ENCODE data around the gene SMYD2. TPM values are rescaled to one million over a fixed set of nuclear protein-coding genes. Genes with fewer than 3 reads are reported as not detected.
A peak's percentile ranks its signal among the peaks of the same experiment; 100 is the strongest.

The SMYD2 gene
- total and polyA plus RNA-seq, 2 experiments from 2014 or later, result 3.6 to 5.9 TPM

DNA sequence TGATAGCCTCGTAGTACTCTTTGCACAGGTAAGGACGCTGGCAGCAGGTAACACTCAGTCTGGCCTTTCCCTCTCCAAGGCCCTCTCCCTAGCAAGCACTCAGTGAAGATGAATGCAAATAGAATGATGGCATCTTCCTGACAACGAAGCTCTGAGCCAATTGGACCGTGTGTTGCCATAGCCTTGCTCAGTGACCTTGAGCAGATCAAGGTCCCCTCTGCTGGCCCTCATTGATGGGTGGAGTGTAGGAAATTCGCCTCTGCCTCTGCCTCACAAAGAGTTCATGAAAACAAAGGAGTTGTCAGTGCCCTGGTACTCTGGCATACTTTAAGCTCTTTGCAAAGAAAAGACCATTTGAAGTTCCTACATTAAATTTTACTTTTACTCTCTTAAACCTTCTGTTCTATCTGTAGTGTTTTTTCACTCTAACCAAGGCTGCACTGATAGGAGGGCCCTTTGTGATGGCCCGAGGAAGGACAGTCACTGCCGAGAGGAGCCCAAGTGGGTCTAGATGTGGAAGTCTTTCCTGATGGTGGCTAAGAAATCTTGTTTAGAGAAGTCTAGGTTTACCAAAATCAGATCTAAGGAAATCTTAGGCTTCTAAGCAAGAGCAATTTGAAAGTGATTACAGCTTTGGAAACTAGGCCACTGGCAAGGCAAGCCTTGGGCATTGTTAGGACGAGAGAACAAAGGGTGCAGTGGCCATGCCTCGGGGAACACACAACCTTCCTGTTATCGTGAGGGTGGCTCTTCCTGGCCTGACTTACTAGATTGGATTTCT is 38.2 kb downstream of the SMYD2 start:
- Histone ChIP-seq H2AFZ (no peak overlapping the region), H3K79me2 (replicated peaks; ENCODE audit: insufficient read depth) (no peaks in the 10 kb centered on the region), H3K9me2 (ENCODE audit: insufficient read depth) (no peaks in the 10 kb centered on the region), H3K27me3 (ENCODE audit: insufficient read depth) (peaks cover 45% of the 10 kb centered on the region), H3K27ac (ENCODE audit: low read depth) (no peak overlapping the region), H3K4me3 (no peak overlapping the region), H3K4me2 (no peak overlapping the region), H3F3A (replicated peaks; ENCODE audit: low read depth) (no peaks in the 10 kb centered on the region), H3K36me3 (ENCODE audit: insufficient read depth) (no peaks in the 10 kb centered on the region), H3K4me1 (ENCODE audit: insufficient read depth) (peaks cover 25% of the 10 kb centered on the region), H4K20me1 (replicated peaks; ENCODE audit: insufficient read depth) (no peaks in the 10 kb centered on the region)
- ATAC-seq (no peak), DNase-seq (ENCODE audit: low spot score) (peak; percentile 42)
- Mint-ChIP-seq H3K4me1 (peaks cover 44% of the 10 kb centered on the region), H3K9me3 (no peaks in the 10 kb centered on the region), H3K4me3 (peak overlapping the region; percentile 56; the same call in 1 of the 3 replicates), H3K36me3 (ENCODE audit: low read depth) (peaks cover 3% of the 10 kb centered on the region; the same call in 1 of the 3 replicates), H3K27ac (no peak overlapping the region), H3K27me3 (ENCODE audit: insufficient read depth, low read depth, poor library complexity) (peaks cover 54% of the 10 kb centered on the region)
- TF ChIP-seq CREB1 (CRISPR knock-in tag; IDR thresholded peaks at IDR 0.05; ENCODE audit: low read depth), result no peak
- TF ChIP-seq, protein P1, sequence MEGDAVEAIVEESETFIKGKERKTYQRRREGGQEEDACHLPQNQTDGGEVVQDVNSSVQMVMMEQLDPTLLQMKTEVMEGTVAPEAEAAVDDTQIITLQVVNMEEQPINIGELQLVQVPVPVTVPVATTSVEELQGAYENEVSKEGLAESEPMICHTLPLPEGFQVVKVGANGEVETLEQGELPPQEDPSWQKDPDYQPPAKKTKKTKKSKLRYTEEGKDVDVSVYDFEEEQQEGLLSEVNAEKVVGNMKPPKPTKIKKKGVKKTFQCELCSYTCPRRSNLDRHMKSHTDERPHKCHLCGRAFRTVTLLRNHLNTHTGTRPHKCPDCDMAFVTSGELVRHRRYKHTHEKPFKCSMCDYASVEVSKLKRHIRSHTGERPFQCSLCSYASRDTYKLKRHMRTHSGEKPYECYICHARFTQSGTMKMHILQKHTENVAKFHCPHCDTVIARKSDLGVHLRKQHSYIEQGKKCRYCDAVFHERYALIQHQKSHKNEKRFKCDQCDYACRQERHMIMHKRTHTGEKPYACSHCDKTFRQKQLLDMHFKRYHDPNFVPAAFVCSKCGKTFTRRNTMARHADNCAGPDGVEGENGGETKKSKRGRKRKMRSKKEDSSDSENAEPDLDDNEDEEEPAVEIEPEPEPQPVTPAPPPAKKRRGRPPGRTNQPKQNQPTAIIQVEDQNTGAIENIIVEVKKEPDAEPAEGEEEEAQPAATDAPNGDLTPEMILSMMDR (conservative IDR thresholded peaks at IDR 0.05; ENCODE audit: low read depth in 2 of 2), result 0 out of 4 replicates have a peak, but pooled peaks of 1 of the 2 experiments have one; percentile 1

DNA sequence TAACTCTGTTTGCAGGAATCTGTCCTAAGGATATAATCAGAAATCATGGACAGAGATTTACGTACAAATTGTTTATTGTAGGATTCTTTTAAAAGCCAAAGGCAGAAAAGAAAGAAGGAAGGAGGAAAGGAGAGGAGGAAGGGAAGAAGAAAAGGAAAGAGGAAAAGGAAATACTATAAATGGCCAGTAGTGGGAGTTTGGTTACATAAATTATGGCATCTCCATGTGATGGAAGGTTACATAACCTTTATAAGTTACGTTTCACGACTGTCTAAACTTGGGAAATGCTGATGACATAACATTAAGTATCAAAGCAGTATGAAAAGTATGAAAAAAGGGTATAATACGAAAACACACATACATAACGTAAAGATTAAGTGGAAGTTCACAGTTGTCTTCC is 39.0 kb downstream of the SMYD2 start:
- Histone ChIP-seq H4K20me1 (replicated peaks; ENCODE audit: insufficient read depth) (no peaks in the 10 kb centered on the region), H3K4me3 (no peak overlapping the region), H3K27ac (ENCODE audit: low read depth) (no peak overlapping the region), H3K4me2 (no peak overlapping the region), H3K36me3 (ENCODE audit: insufficient read depth) (no peaks in the 10 kb centered on the region), H3K27me3 (ENCODE audit: insufficient read depth) (peaks cover 37% of the 10 kb centered on the region), H3F3A (replicated peaks; ENCODE audit: low read depth) (no peaks in the 10 kb centered on the region), H3K4me1 (ENCODE audit: insufficient read depth) (peaks cover 25% of the 10 kb centered on the region), H3K79me2 (replicated peaks; ENCODE audit: insufficient read depth) (no peaks in the 10 kb centered on the region), H2AFZ (no peak overlapping the region), H3K9me2 (ENCODE audit: insufficient read depth) (no peaks in the 10 kb centered on the region)
- TF ChIP-seq POLR2AphosphoS5 (IDR thresholded peaks at IDR 0.05; ENCODE audit: low read depth), result no peak
- TF ChIP-seq, protein P2, sequence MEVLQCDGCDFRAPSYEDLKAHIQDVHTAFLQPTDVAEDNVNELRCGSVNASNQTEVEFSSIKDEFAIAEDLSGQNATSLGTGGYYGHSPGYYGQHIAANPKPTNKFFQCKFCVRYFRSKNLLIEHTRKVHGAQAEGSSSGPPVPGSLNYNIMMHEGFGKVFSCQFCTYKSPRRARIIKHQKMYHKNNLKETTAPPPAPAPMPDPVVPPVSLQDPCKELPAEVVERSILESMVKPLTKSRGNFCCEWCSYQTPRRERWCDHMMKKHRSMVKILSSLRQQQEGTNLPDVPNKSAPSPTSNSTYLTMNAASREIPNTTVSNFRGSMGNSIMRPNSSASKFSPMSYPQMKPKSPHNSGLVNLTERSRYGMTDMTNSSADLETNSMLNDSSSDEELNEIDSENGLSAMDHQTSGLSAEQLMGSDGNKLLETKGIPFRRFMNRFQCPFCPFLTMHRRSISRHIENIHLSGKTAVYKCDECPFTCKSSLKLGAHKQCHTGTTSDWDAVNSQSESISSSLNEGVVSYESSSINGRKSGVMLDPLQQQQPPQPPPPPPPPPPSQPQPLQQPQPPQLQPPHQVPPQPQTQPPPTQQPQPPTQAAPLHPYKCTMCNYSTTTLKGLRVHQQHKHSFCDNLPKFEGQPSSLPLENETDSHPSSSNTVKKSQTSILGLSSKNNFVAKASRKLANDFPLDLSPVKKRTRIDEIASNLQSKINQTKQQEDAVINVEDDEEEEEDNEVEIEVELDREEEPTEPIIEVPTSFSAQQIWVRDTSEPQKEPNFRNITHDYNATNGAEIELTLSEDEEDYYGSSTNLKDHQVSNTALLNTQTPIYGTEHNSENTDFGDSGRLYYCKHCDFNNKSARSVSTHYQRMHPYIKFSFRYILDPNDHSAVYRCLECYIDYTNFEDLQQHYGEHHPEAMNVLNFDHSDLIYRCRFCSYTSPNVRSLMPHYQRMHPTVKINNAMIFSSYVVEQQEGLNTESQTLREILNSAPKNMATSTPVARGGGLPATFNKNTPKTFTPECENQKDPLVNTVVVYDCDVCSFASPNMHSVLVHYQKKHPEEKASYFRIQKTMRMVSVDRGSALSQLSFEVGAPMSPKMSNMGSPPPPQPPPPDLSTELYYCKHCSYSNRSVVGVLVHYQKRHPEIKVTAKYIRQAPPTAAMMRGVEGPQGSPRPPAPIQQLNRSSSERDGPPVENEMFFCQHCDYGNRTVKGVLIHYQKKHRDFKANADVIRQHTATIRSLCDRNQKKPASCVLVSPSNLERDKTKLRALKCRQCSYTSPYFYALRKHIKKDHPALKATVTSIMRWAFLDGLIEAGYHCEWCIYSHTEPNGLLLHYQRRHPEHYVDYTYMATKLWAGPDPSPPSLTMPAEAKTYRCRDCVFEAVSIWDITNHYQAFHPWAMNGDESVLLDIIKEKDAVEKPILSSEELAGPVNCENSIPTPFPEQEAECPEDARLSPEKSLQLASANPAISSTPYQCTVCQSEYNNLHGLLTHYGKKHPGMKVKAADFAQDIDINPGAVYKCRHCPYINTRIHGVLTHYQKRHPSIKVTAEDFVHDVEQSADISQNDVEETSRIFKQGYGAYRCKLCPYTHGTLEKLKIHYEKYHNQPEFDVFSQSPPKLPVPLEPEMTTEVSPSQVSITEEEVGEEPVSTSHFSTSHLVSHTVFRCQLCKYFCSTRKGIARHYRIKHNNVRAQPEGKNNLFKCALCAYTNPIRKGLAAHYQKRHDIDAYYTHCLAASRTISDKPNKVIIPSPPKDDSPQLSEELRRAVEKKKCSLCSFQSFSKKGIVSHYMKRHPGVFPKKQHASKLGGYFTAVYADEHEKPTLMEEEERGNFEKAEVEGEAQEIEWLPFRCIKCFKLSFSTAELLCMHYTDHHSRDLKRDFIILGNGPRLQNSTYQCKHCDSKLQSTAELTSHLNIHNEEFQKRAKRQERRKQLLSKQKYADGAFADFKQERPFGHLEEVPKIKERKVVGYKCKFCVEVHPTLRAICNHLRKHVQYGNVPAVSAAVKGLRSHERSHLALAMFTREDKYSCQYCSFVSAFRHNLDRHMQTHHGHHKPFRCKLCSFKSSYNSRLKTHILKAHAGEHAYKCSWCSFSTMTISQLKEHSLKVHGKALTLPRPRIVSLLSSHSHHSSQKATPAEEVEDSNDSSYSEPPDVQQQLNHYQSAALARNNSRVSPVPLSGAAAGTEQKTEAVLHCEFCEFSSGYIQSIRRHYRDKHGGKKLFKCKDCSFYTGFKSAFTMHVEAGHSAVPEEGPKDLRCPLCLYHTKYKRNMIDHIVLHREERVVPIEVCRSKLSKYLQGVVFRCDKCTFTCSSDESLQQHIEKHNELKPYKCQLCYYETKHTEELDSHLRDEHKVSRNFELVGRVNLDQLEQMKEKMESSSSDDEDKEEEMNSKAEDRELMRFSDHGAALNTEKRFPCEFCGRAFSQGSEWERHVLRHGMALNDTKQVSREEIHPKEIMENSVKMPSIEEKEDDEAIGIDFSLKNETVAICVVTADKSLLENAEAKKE (CRISPR knock-in tag; IDR thresholded peaks at IDR 0.05), result no peak
- TF ChIP-seq, protein P1 (conservative IDR thresholded peaks at IDR 0.05; ENCODE audit: low read depth in 2 of 2), result peak in 1 of 2 experiments; percentile 47; a peak in 3 of 4 replicates
- no peak for TF ChIP-seq NANOG (IDR thresholded peaks at IDR 0.05; ENCODE audit: borderline replicate concordance)
- TF ChIP-seq, protein P3, sequence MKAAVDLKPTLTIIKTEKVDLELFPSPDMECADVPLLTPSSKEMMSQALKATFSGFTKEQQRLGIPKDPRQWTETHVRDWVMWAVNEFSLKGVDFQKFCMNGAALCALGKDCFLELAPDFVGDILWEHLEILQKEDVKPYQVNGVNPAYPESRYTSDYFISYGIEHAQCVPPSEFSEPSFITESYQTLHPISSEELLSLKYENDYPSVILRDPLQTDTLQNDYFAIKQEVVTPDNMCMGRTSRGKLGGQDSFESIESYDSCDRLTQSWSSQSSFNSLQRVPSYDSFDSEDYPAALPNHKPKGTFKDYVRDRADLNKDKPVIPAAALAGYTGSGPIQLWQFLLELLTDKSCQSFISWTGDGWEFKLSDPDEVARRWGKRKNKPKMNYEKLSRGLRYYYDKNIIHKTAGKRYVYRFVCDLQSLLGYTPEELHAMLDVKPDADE (IDR thresholded peaks at IDR 0.05), result no peak
- no peak for TF ChIP-seq ZNF114 (CRISPR knock-in tag; IDR thresholded peaks at IDR 0.05)
- Mint-ChIP-seq H3K4me1 (peaks cover 44% of the 10 kb centered on the region), H3K27me3 (ENCODE audit: insufficient read depth, low read depth, poor library complexity) (peaks cover 48% of the 10 kb centered on the region), H3K9me3 (no peaks in the 10 kb centered on the region), H3K36me3 (ENCODE audit: low read depth) (peaks cover 3% of the 10 kb centered on the region; the same call in 1 of the 3 replicates), H3K4me3 (no peak overlapping the region), H3K27ac (no peak overlapping the region)
- ATAC-seq, result no peak
- no peak for DNase-seq (ENCODE audit: low spot score)

Data from GM23338 (cell line).